Smooth muscle cell (in vitro differentiated cells): Measurements from ENCODE around the gene STAP2. TPM values are rescaled to one million over a fixed set of nuclear protein-coding genes. Genes with fewer than 3 reads are reported as not detected.

Source experiments
- DNase-seq: peaks from one replicate; lab custom pipeline; 2025; ENCODE audit not compliant: unreplicated experiment; lab: John Stamatoyannopoulos, UW
- H2AFZ ChIP-seq: fragments of 200-600 bp; sonication (generic); 2 replicates; pipeline ENCODE4 v1.6.0; 2016; ENCODE audit warnings: antibody characterized with exemption, low read depth, mild to moderate bottlenecking
- H3F3A ChIP-seq: fragments of 200-600 bp; sonication (generic); 2 replicates; pipeline ENCODE4 v1.6.0; 2017; ENCODE audit warnings: antibody characterized with exemption, low read depth
- H3K27ac ChIP-seq: fragments of 200-600 bp; sonication (generic); 2 replicates; pipeline ENCODE4 v1.5.1; 2016; ENCODE audit warnings: low read depth, mild to moderate bottlenecking
- H3K27me3 ChIP-seq: fragments of 200-600 bp; sonication (generic); 2 replicates; pipeline ENCODE4 v1.6.1; 2016; ENCODE audit warnings: low read depth, mild to moderate bottlenecking
- H3K36me3 ChIP-seq: fragments of 200-600 bp; sonication (generic); 2 replicates; pipeline ENCODE4 v1.5.1; 2016; ENCODE audit warnings: low read depth
- H3K4me1 ChIP-seq: fragments of 200-600 bp; sonication (generic); 2 replicates; pipeline ENCODE4 v1.5.1; 2016; ENCODE audit warnings: low read depth
- H3K4me2 ChIP-seq: fragments of 200-600 bp; sonication (generic); 2 replicates; pipeline ENCODE4 v1.6.0; 2016; ENCODE audit warnings: mild to moderate bottlenecking
- H3K4me3 ChIP-seq: fragments of 200-600 bp; sonication (generic); 2 replicates; pipeline ENCODE4 v1.5.1; 2016; ENCODE audit warnings: mild to moderate bottlenecking
- H3K79me2 ChIP-seq: fragments of 200-600 bp; sonication (generic); 2 replicates; pipeline ENCODE4 v1.6.0; 2016; ENCODE audit warnings: low read depth, mild to moderate bottlenecking
- H3K9ac ChIP-seq: fragments of 200-600 bp; sonication (generic); 2 replicates; pipeline ENCODE4 v1.6.0; 2016; ENCODE audit warnings: low read depth
- H3K9me3 ChIP-seq: fragments of 200-600 bp; sonication (generic); replicated peaks from 2 replicates; pipeline ENCODE4 v1.5.1; 2016; ENCODE audit warnings: low read depth
- H4K20me1 ChIP-seq: fragments of 200-600 bp; sonication (generic); 2 replicates; pipeline ENCODE4 v1.6.0; 2016; ENCODE audit warnings: low read depth
- WGBS: methylation state at CpG from one replicate; pipeline ENCODE4 v1.1.7; 2016; ENCODE audit warnings: low lambda C conversion rate; 5-methylcytosine and 5-hydroxymethylcytosine counted together
- polyA plus RNA-seq: library from polyadenylated mRNA; unstranded; fragments of >200 nt; fragmentation: Nextera tagmentation; extraction: Ambion mirVana; gene quantifications from 2 replicates; pipeline ENCODE4 v1.2.1, GENCODE V29; 2016
- total RNA-seq: library from RNA; depleted of rRNA; stranded (reverse); fragments of >200 nt; gene quantifications from 2 replicates; pipeline ENCODE4 v1.2.3, GENCODE V29; 2014
- TF ChIP-seq, protein P1 (sequence below): fragments of 200-600 bp; sonication (generic); IDR thresholded peaks from 2 replicates; pipeline ENCODE4 v1.5.1; 2017; ENCODE audit warnings: borderline replicate concordance, mild to moderate bottlenecking, antibody characterized with exemption; ENCODE audit not compliant: insufficient read depth, poor library complexity, severe bottlenecking

Gene STAP2
- total and polyA plus RNA-seq, 2 experiments from 2014 or later = 8.3 to 10.7 TPM

- no peaks in the 10 kb centered on the region for H3K9me3 ChIP-seq
- TF ChIP-seq, protein P1, sequence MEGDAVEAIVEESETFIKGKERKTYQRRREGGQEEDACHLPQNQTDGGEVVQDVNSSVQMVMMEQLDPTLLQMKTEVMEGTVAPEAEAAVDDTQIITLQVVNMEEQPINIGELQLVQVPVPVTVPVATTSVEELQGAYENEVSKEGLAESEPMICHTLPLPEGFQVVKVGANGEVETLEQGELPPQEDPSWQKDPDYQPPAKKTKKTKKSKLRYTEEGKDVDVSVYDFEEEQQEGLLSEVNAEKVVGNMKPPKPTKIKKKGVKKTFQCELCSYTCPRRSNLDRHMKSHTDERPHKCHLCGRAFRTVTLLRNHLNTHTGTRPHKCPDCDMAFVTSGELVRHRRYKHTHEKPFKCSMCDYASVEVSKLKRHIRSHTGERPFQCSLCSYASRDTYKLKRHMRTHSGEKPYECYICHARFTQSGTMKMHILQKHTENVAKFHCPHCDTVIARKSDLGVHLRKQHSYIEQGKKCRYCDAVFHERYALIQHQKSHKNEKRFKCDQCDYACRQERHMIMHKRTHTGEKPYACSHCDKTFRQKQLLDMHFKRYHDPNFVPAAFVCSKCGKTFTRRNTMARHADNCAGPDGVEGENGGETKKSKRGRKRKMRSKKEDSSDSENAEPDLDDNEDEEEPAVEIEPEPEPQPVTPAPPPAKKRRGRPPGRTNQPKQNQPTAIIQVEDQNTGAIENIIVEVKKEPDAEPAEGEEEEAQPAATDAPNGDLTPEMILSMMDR = no peak
- no peak overlapping the region for H3K9ac ChIP-seq
- peaks cover 97% of the 10 kb centered on the region for H4K20me1 ChIP-seq
- DNase-seq = no peak
- H3K27ac ChIP-seq = peak overlapping the region; percentile 95
- no peak overlapping the region for H2AFZ ChIP-seq
- peaks cover 70% of the 10 kb centered on the region for H3K79me2 ChIP-seq
- 86% methylated on average over 23 of the region's 23 CpGs for WGBS
- peak overlapping the region; percentile 53 for H3K4me2 ChIP-seq
- no peaks in the 10 kb centered on the region for H3K36me3 ChIP-seq
- H3K27me3 ChIP-seq = no peaks in the 10 kb centered on the region
- H3F3A ChIP-seq = peaks cover 41% of the 10 kb centered on the region
- peaks cover 42% of the 10 kb centered on the region for H3K4me1 ChIP-seq
- no peak overlapping the region for H3K4me3 ChIP-seq
Measured at GRCh38 chr19:4376991-4377781, 38.6 kb upstream of the STAP2 start.

GRCh38 chr19:4376671-4376990, 38.0 kb upstream of the STAP2 start:
- H3K9ac ChIP-seq = no peak overlapping the region
- H3K4me2 ChIP-seq = peak overlapping the region; percentile 53

GRCh38 chr19:4376028-4376670, 37.5 kb upstream of the STAP2 start:
- no peak overlapping the region for H2AFZ ChIP-seq
- H3F3A ChIP-seq = peaks cover 43% of the 10 kb centered on the region
- H3K79me2 ChIP-seq = peaks cover 73% of the 10 kb centered on the region
- H3K9ac ChIP-seq = no peak overlapping the region
- H3K4me1 ChIP-seq = peaks cover 47% of the 10 kb centered on the region
- peak overlapping the region; percentile 95 for H3K27ac ChIP-seq
- no peak for DNase-seq
- H3K4me2 ChIP-seq = peak overlapping the region; percentile 53
- no peaks in the 10 kb centered on the region for H3K27me3 ChIP-seq
- no peak overlapping the region for H3K4me3 ChIP-seq
- H3K9me3 ChIP-seq = no peaks in the 10 kb centered on the region
- peaks cover 100% of the 10 kb centered on the region for H4K20me1 ChIP-seq
- TF ChIP-seq, protein P1 = no peak
- H3K36me3 ChIP-seq = no peaks in the 10 kb centered on the region
- WGBS = 74% methylated on average over 16 of the region's 16 CpGs

More at GRCh38 chr19:4376671-4376990, 38.0 kb upstream of the STAP2 start:
- H3K27me3 ChIP-seq = no peaks in the 10 kb centered on the region
- no peak overlapping the region for H2AFZ ChIP-seq
- no peak for DNase-seq
- WGBS = 81% methylated on average over 10 of the region's 10 CpGs
- H3K27ac ChIP-seq = peak overlapping the region; percentile 95
- H3K36me3 ChIP-seq = no peaks in the 10 kb centered on the region
- TF ChIP-seq, protein P1 = no peak
- peaks cover 71% of the 10 kb centered on the region for H3K79me2 ChIP-seq
- H4K20me1 ChIP-seq = peaks cover 98% of the 10 kb centered on the region
- H3K4me3 ChIP-seq = no peak overlapping the region
- no peaks in the 10 kb centered on the region for H3K9me3 ChIP-seq
- peaks cover 43% of the 10 kb centered on the region for H3F3A ChIP-seq
- peaks cover 42% of the 10 kb centered on the region for H3K4me1 ChIP-seq
